Kidney (tissue), 14 donors: Measurements from ENCODE around the gene ASB6. TPM values are rescaled to one million over a fixed set of nuclear protein-coding genes. Genes with fewer than 3 reads are reported as not detected.

Experiments
- DNase-seq, 5 donors: peaks; one replicate each; pipeline ENCODE4 v3.0.0-alpha.2; 2013 to 2020
- FAIRE-seq: peaks from 2 replicates; lab custom pipeline; 2012; peaks lifted over from hg19 to GRCh38; lab: Jason Lieb, UNC
- H3K27ac ChIP-seq, 2 donors: one replicate each; pipeline ENCODE4 v1.7.0; 2013; ENCODE audit warnings: low read depth in 2 of 2, low read length in 2 of 2, inconsistent platforms in 1 of 2
- H3K27me3 ChIP-seq: one replicate; pipeline ENCODE4 v1.7.1; 2013; ENCODE audit warnings: low read length, inconsistent platforms; ENCODE audit not compliant: control insufficient read depth, insufficient read depth
- H3K36me3 ChIP-seq, 3 donors: one replicate each; pipeline versions ENCODE4 v1.7.0 to v1.7.1; 2013; ENCODE audit warnings: low read length in 3 of 3, control low read depth in 1 of 3, inconsistent platforms in 1 of 3; ENCODE audit not compliant: insufficient read depth in 3 of 3, control insufficient read depth in 2 of 3
- H3K4me1 ChIP-seq, 3 donors: one replicate each; pipeline versions ENCODE4 v1.7.0 to v1.7.1; 2013; ENCODE audit warnings: low read length in 3 of 3, inconsistent platforms in 1 of 3, low read depth in 1 of 3; ENCODE audit not compliant: control insufficient read depth in 2 of 3, insufficient read depth in 2 of 3
- H3K4me3 ChIP-seq, 3 donors: one replicate each; pipeline versions ENCODE4 v1.7.0 to v1.8.1; 2013; ENCODE audit warnings: low read length in 3 of 3, control low read depth in 1 of 3, inconsistent platforms in 1 of 3
- H3K9ac ChIP-seq, 3 donors: one replicate each; pipeline versions ENCODE4 v1.7.0 to v1.7.1; 2013; ENCODE audit warnings: low read length in 3 of 3, control low read depth in 1 of 3, inconsistent platforms in 1 of 3
- H3K9me3 ChIP-seq, 3 donors: one replicate each; pipeline versions ENCODE4 v1.7.0 to v1.7.1; 2013; ENCODE audit warnings: low read length in 3 of 3, control low read depth in 1 of 3, inconsistent platforms in 1 of 3; ENCODE audit not compliant: control insufficient read depth in 2 of 3, insufficient read depth in 1 of 3
- intact Hi-C: fragments of 100-400 bp; cut with DNase I; formaldehyde crosslinking; loops from one replicate; pipeline ENCODE4 v1.11.1; 2022
- polyA plus RNA-seq: library from polyadenylated mRNA; stranded (reverse); fragments of 350-450 nt; fragmentation: Illumina TruSeq; extraction: RNeasy Lipid Tissue Mini Kit (QIAGEN cat#74804); gene quantifications from one replicate; pipeline ENCODE4 v1.2.3, GENCODE V29; 2014; ENCODE audit warnings: low read depth, low replicate concordance; ENCODE audit not compliant: insufficient read depth
- total RNA-seq: library from RNA; stranded (reverse); fragmentation: NEBNext Ultra II Directional; extraction: Animal tissue kit (Norgen Biotek cat#: 25700); gene quantifications from one replicate; pipeline ENCODE4 v1.2.1, GENCODE V29; 2021
- TF ChIP-seq, protein P1 (sequence below): IDR thresholded peaks from 3 replicates; pipeline ENCODE4 v1.5.1; 2012; ENCODE audit warnings: mild to moderate bottlenecking, moderate library complexity, borderline replicate concordance; ENCODE audit not compliant: insufficient read depth; ENCODE audit errors: extremely low read depth
- donor health status: control.
- donor health status: control.
- donor health status: control.
- donor health status: control.
- donor health status: control.
- donor health status: DM: yes; HTN: yes; CAD: no.
- donor health status: Normal renal cell carcinoma (clear cell type).

Gene ASB6
- total and polyA plus RNA-seq, 2 donors from 2014 or later, result 18.1 to 22.5 TPM

DNA sequence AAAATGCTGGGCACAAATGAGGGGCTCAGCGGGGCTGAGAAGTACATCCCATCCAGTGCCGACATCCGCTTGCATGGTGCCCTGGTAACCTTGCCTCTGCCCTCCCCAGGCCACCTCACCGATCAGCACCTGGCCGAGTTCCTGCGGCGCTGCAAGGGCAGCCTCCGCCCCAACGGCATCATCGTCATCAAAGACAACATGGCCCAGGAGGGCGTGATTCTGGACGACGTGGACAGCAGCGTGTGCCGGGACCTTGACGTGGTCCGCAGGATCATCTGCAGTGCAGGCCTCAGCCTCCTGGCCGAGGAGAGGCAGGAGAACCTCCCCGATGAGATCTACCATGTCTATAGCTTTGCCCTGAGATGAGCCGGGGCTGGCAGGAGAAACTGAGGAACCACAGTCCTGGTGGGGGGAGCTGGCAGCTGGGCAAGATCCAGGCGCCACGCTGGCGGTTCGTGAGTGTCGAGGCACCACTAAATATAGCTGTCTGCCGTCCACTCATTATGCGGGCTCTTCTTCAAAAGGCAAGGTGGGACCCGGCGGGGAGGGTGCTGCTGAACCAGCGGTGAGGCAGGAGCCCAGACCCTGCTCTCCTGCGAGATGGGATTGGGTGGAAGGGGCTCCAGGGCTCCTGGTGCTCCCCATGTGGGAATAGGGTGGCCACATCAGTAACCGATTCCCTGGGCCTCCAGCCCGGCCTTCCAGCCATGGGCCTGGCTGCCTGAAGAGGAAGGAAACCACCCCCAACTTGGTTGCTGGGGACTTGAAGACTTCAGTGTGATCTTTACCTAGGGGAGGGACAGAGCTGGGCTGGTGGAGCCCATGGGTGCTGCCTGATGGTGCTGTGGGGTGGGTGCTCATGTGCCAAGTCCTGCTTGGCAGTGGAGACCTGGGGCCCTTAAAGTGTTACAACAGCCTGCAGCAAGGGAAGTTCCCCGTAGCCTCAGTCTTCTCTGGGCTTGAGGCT lies 6.6 kb downstream of the ASB6 start:
- FAIRE-seq (no peak), DNase-seq (no peak)
- Histone ChIP-seq H3K9ac (no peak overlapping the region), H3K36me3 (peaks cover 0 to 49% (median 37%) of the 10 kb centered on the region in 3 donors), H3K27me3 (no peaks in the 10 kb centered on the region), H3K27ac (no peak overlapping the region), H3K4me1 (peaks cover 0 to 24% (median 5%) of the 10 kb centered on the region in 3 donors), H3K4me3 (no peak overlapping the region), H3K9me3 (no peaks in the 10 kb centered on the region)
- intact Hi-C loops, result no loop called here
- TF ChIP-seq, protein P1, sequence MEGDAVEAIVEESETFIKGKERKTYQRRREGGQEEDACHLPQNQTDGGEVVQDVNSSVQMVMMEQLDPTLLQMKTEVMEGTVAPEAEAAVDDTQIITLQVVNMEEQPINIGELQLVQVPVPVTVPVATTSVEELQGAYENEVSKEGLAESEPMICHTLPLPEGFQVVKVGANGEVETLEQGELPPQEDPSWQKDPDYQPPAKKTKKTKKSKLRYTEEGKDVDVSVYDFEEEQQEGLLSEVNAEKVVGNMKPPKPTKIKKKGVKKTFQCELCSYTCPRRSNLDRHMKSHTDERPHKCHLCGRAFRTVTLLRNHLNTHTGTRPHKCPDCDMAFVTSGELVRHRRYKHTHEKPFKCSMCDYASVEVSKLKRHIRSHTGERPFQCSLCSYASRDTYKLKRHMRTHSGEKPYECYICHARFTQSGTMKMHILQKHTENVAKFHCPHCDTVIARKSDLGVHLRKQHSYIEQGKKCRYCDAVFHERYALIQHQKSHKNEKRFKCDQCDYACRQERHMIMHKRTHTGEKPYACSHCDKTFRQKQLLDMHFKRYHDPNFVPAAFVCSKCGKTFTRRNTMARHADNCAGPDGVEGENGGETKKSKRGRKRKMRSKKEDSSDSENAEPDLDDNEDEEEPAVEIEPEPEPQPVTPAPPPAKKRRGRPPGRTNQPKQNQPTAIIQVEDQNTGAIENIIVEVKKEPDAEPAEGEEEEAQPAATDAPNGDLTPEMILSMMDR, result no peak

DNA sequence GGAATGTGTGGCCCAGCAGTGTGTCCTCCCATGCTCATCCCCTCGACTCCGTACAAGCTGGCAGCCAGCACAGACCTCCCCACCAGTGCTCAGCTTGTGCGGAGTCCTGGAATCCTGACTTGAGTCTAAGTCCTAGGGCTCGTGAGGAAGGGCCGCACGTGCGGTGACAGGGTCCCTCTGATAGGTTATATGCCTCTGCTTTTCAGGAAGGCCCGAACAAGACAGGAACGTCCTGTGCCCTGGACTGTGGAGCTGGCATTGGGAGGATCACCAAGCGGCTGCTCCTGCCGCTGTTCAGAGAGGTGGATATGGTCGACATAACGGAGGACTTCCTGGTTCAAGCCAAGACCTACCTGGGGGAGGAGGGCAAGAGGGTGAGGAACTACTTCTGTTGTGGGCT lies 8.1 kb downstream of the ASB6 start:
- DNase-seq (no peak), FAIRE-seq (no peak)
- Histone ChIP-seq H3K9me3 (no peaks in the 10 kb centered on the region), H3K9ac (no peak overlapping the region), H3K4me3 (no peak overlapping the region), H3K27ac (no peak overlapping the region), H3K4me1 (peaks cover 0 to 17% (median 6%) of the 10 kb centered on the region in 3 donors), H3K36me3 (peaks cover 0 to 42% (median 37%) of the 10 kb centered on the region in 3 donors), H3K27me3 (no peaks in the 10 kb centered on the region)
- intact Hi-C loops, result no loop called here
- TF ChIP-seq, protein P1, result no peak

DNA sequence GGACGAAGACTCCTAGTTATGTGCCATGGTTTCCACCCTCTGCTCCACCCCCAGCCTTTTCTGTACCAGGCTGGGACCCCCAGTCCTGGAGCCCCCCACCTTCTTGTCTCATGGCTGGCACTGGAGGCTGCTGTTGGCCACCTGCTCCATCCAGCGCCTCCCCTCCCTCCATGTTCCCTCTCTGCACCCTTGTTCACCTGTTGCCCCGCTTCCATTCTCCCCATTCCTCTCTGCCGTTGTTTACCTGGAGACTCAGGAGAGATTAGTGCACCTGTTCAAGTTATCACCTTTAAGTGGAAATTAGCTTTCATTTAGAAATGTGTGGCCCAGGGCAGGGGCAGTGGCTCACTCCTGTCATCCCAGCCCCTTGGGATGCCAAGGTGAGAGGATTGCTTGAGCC lies 8.7 kb downstream of the ASB6 start:
- Histone ChIP-seq H3K9me3 (no peaks in the 10 kb centered on the region), H3K27me3 (no peaks in the 10 kb centered on the region), H3K4me3 (no peak overlapping the region), H3K27ac (no peak overlapping the region), H3K4me1 (peaks cover 0 to 20% (median 6%) of the 10 kb centered on the region in 3 donors), H3K9ac (no peak overlapping the region), H3K36me3 (peaks cover 0 to 36% (median 31%) of the 10 kb centered on the region in 3 donors)
- FAIRE-seq (no peak), DNase-seq (no peak)
- intact Hi-C loops, result no loop called here
- TF ChIP-seq, protein P1, result no peak
